Stimulated activated CD4-positive, alpha-beta T cell treated with anti-CD3 and anti-CD28 coated beads, TNF-alpha, amount 100 ng/mL, for 1 hour (primary cell): Measurements from ENCODE around the gene SVIL.

Experiments
- DNase-seq, 3 donors: peaks; one replicate each; pipeline ENCODE4 v3.0.0-alpha.2; 2020; ENCODE audit warnings: low read depth in 3 of 3, low spot score in 1 of 3

The SVIL gene

GRCh38 chr10:29650552-29650944 lies 15.8 kb upstream of the SVIL start:
- no peak for DNase-seq

- no peak for DNase-seq
These were observed 15.1 kb upstream of the SVIL start for GRCh38 chr10:29649561-29650551.

- no peak for DNase-seq
These were observed 14.2 kb upstream of the SVIL start for GRCh38 chr10:29648983-29649268.

- DNase-seq: no peak
These were observed 13.6 kb upstream of the SVIL start for GRCh38 chr10:29648114-29648982.

GRCh38 chr10:29647478-29647877 lies 12.7 kb upstream of the SVIL start:
- no peak for DNase-seq

- no peak for DNase-seq
These were observed 12.2 kb upstream of the SVIL start for GRCh38 chr10:29646960-29647461.

- no peak for DNase-seq
These were observed 11.6 kb upstream of the SVIL start for GRCh38 chr10:29646238-29646902.

GRCh38 chr10:29643771-29644501 lies 9.2 kb upstream of the SVIL start:
- no peak for DNase-seq

- DNase-seq: no peak
These were observed 8.2 kb upstream of the SVIL start for GRCh38 chr10:29642990-29643389.

GRCh38 chr10:29637537-29637936 lies 2.8 kb upstream of the SVIL start:
- DNase-seq: no peak

- no peak for DNase-seq
These were observed 1.4 kb upstream of the SVIL start for GRCh38 chr10:29636178-29636577.

- no peak for DNase-seq
These were observed 957 bp upstream of the SVIL start for GRCh38 chr10:29635711-29636144.

GRCh38 chr10:29634105-29634504 lies 666 bp downstream of the SVIL start:
- DNase-seq: no peak

GRCh38 chr10:29631049-29631339 lies 3.8 kb downstream of the SVIL start:
- no peak for DNase-seq

GRCh38 chr10:29630205-29631048 lies 4.3 kb downstream of the SVIL start:
- DNase-seq: no peak

- no peak for DNase-seq
These were observed 5.8 kb downstream of the SVIL start for GRCh38 chr10:29628912-29629526.

- DNase-seq: no peak
These were observed 6.5 kb downstream of the SVIL start for GRCh38 chr10:29628311-29628710.

GRCh38 chr10:29627201-29628132 lies 7.3 kb downstream of the SVIL start:
- no peak for DNase-seq
